COLO668 (cell line): ENCODE results near the gene DNAH14.

Experiments
- DNase-seq: peaks from one replicate; lab custom pipeline; 2025; ENCODE audit not compliant: unreplicated experiment; lab: John Stamatoyannopoulos, UW

The DNAH14 gene

DNA sequence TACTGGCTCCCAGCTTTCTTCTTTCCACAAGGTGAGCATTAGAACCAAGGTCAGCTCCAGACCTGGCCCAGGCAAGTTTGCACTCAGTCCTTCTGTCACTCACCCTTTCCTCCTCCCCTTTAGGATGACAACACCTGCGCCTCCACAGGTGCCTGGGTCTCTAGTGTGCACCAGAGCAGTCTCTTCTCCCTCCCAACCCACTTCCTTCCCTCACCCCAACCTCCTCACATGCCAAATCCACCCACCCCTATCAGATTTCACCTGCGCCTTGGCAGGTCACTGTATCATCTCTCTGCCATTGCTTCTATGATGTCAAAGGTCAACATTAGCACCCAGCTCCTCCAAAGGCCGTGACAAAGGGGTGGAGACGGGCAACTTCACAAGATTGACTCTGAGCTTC lies 460.4 kb downstream of the DNAH14 start:
- DNase-seq = no peak

DNA sequence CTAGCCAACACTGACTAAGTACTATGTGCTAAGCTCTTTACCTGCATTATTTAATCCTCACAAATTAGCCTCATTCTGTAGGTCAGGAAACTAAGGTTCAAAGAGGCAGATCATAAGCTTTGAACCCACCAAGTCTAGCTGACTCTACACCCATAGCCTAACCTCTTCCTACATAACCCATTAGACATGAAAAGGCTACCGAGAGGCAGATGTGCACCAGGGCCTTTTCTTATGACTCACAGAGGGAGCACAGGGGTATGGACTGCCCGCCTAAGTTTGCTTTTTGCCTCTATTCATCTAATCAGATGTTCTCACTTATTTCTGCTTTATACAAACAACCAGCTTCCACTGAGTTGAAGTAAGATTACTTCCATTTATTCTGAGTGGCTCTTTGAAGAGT lies 466.9 kb downstream of the DNAH14 start:
- DNase-seq = no peak

DNA sequence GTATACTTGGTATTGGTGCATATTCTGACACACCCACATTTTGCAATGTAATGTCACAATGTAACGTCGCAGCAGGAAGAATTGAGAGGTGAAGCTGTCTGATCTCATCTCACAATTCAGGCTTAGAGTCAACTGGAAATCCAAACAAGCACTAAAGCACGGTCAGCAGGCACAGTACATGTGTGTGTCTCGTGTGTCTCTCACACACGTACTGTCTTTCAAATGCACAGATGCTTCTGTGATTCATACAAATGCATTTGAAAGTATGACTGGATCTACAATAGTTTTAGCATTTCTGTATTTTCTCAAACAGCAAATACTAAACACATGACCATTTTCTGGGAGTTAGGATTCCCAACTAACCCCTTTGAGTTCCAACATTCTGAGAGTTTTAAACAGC lies 471.5 kb downstream of the DNAH14 start:
- DNase-seq = no peak

DNA sequence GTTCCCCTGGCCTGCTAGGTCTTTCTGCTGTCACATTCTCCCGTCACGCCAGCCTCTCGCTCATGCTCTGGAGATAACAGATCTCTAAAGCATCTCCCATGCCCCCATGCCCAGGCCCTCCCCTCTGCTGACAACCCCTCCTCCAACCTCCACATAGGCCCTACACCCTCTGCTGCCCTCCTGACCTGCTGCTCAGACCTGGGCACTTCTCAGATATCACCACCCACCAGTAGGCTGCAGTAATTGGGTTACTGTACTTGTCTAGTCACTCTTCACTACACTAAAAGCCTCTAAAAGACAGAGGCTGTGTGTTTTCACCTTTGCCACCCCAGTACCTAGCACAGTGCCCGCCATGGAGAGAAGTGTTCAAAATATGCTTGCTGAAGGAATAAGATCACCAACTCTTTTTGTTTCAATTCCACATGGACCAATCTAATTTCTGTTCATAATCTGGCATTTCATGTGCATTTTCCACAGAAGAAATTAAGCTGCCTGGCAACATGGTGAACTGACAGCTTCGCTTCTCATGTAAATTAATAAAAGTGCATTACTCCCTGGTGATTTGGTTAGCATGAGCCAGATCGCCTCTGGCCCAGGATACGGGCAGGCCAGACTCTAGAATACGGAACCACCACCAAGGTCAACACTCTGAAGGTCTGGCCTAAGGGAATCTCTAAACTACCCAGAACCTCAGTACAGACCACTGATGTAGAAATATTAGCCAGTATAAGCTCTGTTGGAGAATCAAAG lies 477.7 kb downstream of the DNAH14 start:
- DNase-seq = no peak

DNA sequence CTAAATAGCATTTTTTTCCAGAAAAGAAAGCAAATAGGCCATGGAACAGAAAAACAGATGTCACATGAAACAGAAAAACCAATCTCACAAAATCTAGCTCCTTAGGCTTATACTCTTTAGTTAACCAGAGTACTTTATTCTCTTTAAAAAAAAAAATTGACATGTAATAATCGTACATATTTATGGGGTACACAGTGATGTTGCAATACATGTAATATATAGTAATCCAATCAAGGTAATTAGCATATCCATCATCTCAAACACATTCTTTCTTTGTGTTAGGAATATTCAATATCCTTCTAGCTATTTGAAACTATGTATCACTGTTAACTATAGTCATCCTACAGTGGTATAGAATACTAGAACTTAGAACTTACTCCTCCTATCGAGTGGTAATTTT lies 478.3 kb downstream of the DNAH14 start:
- no peak for DNase-seq

DNA sequence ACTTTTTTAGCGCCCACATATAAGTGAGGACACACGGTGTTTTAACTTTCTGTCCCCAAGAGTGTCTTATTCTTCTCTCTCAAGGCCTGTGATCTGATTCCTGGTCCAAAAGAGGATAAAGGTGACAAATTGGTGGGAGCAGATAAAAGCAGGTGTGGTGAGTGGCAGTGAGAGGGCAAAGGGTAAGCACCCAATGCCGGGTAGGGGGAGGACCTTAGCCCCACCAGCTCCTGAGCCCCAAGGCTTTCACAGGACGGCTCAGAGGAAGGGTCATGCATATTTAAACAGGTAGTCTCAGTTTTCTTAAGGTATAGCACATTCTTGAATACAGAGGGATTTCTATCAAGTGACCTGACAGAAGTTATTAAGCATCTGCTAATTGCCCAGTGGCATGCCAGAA lies 478.8 kb downstream of the DNAH14 start:
- DNase-seq = no peak

DNA sequence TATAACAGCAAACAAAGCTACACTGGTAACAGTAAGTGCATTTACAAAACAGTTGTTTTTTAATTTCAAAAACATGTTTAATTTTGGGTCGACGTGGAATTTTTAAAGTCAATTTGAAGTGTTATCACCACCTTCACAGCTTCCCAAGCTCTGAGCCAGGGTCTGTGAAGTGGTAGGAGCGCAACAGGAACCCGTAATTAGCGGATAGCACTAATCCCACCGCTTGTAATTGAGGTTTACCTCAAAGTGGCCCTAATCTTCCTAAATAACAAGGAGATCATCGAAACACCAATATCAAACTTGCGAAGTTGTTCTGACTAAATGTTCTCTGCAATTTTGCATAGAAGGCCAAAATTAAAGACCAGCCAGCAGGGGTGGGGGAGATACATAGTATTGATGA lies 479.6 kb downstream of the DNAH14 start:
- DNase-seq = no peak

DNA sequence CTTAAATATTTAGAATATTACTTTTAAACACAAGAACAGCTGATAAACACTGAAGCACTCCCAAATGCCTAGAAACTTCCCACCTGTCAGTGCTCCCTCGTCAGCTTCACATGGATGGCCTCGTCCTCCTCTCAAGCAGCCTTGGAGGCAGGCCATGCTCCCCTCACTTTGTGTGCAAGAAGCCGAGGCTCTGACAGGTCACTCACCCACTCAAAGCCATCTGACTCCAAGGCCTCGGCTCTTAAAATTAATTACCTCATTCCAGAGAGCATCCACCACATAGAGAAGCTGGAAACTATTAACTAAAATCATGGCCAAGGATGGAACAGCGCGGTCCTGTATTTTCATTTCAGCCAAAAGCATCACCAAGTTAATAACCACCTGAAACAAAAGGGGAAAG lies 480.6 kb downstream of the DNAH14 start:
- no peak for DNase-seq

DNA sequence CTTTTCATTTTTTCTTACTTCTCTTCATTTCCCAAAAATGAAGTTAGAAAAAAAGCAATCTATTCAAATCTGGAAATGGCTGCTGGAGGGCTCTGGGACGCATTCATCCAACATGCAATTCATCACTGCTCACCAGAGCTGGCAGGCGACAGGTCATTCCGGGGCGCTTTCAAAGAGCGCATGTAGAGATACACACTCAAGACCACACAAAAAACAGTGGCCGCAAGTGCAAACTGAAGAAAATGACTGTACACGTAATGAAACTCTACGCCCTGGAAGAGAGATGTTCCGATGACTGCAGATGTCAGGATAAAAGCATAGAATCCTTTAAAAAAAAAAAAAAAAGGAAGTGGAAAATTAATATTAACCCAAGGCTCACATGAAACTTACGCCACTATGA lies 482.8 kb downstream of the DNAH14 start:
- DNase-seq = no peak

DNA sequence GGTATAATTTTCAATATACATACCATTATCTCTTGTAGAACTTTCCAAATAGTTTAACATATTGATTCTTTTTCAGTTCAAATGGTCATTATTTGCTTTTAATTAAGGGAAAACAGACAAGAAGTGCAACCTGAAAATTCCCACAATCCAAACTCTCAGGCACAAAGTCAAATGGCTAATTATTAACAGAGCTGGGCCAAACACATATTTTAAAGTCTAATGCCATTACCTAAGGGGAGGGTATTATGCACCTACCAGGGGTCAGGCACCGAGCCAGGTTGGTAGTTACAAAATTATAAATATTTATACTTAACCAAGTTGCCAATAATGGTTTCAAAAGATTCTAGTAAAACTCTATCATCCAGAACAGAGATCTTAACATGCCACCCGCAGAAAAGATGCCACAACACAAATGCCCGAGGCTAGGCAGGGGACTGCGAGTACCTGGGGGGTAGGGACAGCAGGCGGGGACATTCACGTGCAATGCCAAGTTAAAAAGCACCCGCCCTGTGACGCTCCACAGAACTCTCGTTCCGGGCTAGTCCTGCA lies 483.4 kb downstream of the DNAH14 start:
- DNase-seq = no peak

DNA sequence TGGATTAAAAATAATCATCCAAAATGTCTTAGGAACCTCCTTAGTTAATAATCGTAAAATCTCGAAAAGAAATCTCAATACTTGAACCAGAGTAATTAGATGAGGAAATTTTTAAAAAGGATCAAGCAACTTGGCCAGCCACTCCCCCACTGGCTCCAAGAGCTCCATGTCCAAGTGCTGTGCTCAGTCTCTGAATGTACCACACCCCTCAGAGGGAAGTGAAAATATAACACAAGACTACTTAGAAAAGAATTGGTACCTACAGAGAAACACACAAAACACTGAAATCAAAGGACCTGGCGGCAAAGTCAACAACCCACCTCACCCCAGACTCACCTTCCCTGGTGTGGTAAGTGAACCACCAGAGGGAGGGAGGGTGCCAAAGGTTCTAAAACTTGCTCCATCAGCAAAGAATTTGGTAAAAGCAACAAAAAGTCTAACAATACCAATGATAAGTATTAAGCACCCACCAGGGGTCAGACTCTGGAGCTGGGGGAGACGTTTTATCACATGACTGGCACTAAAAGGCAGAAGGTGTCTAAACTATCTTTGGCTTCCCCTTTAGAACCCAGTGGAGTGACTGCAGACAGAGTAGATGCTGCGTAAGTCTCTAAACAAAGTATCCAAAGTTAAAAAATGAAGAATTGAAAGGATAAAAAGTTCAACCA lies 484.4 kb downstream of the DNAH14 start:
- DNase-seq = no peak

DNA sequence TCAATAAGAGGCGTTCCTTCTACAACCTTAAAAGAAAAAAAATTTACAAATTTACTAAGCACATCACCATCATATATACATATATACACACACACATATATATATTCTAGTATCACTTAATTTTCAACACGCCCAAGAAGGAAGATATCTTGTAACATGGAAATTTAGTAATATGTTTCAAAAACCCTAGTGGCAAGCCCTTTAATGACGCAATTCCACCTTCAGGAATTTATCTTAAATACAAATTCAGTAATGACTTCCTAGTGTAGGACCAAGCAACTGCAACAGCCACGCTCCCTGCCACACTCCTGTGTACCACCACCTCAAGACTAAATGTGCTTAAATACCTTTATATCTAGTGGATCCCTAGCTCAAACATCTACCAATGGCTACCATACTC lies 485.8 kb downstream of the DNAH14 start:
- DNase-seq = no peak

DNA sequence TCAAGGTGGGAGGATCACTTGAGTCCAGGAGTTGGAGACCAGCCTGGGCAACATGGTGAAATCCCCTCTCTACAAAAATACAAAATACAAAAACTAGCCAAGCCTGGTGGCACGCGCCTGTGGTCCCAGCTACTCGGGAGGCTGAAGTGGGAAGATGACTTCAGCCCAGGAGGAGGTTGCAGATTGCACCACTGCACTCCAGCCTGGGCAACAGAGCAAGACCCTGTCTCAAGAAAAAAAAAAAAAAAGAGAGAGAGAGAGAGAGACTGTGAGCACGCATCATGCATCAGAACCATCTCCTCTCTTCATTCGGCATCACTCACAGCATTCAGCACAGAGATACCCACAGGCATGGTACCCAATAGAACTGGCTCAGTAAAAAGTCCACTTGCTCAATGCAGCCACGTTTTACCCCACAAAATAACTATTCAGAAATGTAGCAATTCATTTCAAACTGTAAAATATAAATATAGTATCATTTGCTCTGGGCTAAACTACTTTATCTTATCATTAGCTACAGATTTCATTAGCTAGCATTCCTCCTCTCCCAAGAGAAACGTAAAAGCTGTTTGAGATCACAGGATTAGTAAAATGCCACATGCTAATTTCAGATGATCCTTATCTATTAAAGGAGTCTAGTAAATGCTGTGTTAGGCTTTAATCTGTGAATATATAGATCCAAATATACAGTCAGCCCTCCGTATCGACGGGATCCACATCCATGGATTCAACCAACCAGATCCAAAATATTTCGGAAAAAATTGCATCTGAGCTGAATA lies 486.7 kb downstream of the DNAH14 start:
- DNase-seq = no peak

DNA sequence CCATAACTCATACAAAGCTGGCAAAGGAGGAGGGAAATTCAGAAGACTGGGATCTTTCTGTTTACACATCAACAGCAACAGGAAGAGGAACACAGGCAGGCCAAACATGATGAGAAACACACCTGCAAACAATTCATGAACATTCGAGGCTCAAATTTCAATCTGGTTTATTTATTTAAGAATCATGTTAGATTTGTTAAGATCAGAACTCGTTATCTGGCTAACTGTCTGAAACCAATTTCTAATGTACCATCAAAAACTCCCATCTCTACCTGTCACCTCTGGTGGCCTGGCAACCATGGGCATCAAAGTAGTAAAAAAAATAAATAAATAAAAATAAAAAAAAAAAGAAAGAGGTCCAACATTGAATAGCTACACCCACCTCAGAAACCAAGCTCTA lies 488.6 kb downstream of the DNAH14 start:
- no peak for DNase-seq

DNA sequence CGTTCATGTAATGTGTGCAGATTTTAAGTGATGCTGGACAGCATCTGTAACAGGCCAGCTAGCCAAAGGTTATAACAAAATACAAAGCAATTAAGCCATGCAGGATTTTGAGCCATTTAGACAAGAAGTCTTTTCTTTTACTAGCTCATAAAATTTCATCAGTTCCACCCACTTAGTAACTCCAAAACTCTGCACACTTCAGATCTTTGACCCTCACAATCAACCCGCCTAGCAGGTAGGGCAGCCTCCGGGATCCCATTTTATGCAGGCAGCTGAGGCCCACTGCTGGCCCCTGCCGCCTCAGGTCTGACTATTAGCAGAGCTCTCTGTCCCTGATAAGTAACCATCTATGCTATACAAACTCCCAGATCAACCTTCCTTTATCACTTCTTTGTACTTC lies 489.1 kb downstream of the DNAH14 start:
- no peak for DNase-seq

DNA sequence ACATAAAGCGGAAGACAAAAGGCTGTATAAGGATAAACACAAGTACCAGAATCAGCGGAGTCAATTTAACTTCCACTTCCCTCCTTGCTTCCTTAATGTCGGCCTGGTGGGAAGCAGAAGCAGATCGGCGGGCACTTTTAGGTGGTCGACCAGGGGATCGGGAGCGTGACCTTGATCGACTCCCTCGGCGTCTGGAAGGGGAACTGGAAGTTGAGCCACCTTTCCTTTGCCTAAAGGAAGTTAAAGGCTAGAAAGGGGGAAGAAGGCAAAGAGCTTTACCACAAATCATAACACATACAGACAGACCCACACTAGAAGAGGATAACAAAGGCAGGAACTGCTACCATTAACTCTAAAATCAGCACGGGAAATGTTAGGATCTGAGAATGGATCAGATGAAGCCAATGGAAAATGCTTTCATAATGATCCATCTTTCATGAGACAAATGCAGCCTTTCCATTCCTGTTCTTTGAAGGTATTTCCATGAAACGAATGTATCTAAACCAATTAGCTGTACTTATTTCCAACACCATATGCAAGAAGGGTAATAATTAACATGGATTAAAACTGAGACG lies 492.6 kb downstream of the DNAH14 start:
- DNase-seq = no peak

DNA sequence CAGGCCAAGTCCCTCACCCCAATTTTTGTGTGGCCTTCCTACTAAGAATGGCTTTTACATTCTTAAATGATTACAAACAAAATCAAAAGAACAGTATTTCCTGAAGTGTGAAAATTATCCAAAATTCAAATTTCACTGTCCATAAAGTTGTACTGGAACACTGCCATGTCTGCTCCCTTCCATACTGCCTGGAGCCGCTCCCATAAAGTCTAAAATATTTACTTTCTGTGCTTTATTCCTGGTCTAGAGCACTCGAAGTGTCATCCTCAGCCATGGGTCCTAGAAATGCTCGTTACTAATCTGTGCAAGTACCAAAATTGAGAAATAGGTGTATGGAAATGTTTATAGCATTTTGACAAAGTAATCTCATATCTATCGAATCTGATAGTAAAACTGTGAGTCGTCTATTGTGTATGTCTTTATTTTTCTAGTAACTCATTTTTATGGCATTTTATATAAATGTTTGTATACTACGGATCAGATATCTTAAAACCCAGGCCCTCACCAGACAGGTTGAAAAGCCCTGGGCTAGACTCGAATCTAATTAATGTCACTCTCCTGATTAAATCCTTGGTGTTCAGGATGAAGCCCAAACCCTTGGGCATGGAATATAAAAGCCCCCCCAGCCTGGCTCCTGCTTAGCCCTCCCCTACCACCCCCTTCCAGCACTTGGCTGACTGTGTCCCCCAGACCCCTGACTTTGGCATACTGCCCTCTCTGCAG lies 493.5 kb downstream of the DNAH14 start:
- no peak for DNase-seq

DNA sequence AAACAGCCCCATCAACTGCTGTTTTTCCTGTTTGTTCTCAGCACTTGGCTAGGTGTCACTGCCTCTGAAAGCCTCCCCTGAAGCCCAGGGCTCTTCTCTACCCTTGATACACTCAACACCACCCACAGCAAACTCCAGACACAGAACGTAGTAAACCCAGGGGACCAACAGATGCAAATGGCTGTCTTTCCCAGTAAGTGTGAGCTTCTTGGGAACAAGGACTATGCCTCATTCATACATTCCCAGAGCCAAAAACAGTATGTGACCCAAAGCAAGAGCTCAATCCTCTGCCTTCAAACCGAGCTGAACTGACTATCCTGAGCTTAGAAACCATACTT lies 494.0 kb downstream of the DNAH14 start:
- DNase-seq = no peak

DNA sequence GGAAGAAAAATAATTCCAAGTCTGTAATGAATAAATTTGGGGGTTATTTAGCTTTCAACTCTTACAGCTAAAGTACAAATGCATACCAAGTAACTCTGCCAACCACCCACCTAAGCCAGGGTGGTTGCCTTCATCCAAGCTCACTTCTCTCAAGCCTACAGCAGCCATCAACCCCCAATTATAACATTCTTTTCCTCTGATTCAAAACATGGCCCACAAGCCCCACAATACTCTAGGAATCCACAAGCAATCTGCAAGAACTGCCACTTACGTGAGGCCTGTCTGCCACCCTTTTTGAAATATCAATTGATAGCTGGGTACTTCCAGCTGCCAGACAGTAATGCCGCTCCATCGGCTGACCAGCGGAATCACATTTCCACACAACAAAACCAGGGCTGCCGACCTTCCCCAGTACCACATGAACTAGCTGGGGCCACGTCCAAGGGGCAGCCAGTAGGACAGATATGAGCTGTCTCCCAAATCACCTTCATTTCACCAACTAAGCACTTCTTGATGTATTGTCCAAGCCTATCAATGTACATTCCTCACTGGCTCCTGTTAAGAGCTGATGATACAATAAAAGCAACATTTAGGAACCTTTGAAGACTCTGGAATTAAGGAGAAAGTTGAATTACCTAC lies 495.2 kb downstream of the DNAH14 start:
- no peak for DNase-seq

DNA sequence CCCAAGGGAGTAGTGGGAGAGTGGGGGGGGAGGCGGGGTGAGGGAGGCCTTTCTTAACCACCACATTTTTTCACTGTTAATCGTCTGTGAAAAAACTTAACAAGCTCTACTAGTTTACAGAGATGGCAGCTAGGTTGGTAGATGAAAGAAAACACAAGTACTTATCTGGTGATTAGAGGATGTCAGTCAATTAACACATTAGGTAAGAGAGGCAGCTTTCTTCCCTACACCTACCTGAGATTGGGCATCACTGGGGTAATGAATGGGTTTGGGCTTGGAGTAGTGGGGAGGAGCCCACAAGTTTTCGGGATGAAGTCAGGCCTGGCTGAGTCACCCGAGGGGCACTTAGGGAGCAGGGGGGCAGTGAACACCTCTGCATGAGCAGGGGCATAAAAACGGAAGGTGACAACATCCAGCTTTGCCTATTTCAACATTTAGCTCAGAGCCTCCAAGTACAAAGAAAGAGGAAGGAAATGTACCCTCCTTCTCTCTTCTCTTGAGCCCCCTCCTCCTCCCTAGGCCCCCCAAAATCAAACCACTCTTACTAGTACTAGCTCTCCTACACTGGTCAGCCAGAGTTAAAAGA lies 495.8 kb downstream of the DNAH14 start:
- DNase-seq = no peak
